K562 (cell line): ENCODE results near the gene FBXO10. TPM values are rescaled to one million over a fixed set of nuclear protein-coding genes. Genes with fewer than 3 reads are reported as not detected.
A peak's percentile ranks its signal among the peaks of the same experiment; 100 is the strongest.

ENCODE experiments used
- ZNF197 ChIP-seq: fragments of 200-800 bp; sonication (Bioruptor generic); IDR thresholded peaks from 2 replicates; pipeline ENCODE4 v1.6.1; 2016; ENCODE audit warnings: low read depth, missing genetic modification characterization, missing compliant biosample characterization
- polyA plus RNA-seq, 8 experiments: library from polyadenylated mRNA; depleted of rRNA in 4 of 8; stranded (reverse) in 5 of 8; unstranded in 3 of 8; fragments of >200 nt; fragmentation: Nextera tagmentation in 2 of 8; fragmentation: Illumina TruSeq in 1 of 8; extraction: Ambion mirVana in 2 of 8; extraction: Trizol in 1 of 8; gene quantifications; 2 replicates each; pipeline versions ENCODE4 v1.2.1 to v1.2.3, GENCODE V29; 2011 to 2014; ENCODE audit warnings: inconsistent platforms in 1 of 8, missing spikeins in 1 of 8
- total RNA-seq, 7 experiments: library from RNA; depleted of rRNA in 6 of 7; stranded (reverse); fragments of >200 nt in 6 of 7; fragmentation: Illumina TruSeq in 2 of 7; extraction: Trizol in 2 of 7; gene quantifications; 2 replicates each; pipeline versions ENCODE4 v1.2.1 to v1.2.3, GENCODE V29; 2011 to 2021; ENCODE audit warnings: low replicate concordance in 1 of 7
- TF ChIP-seq, protein P1 (sequence below), 2 experiments: fragments of 450-650 bp in 1 of 2; sonication (generic) in 1 of 2; formaldehyde crosslinking in 1 of 2; IDR thresholded peaks; 2 replicates each; pipeline versions ENCODE4 v1.7.1 to v1.9.0; 2016 to 2022; ENCODE audit warnings: inconsistent platforms in 1 of 2, mild to moderate bottlenecking in 1 of 2, missing genetic modification reagents in 1 of 2
- TF ChIP-seq, protein P2 (sequence below): sonication (generic); formaldehyde crosslinking; IDR thresholded peaks from 2 replicates; pipeline ENCODE4 v1.8.0; 2022; ENCODE audit warnings: missing genetic modification reagents, mild to moderate bottlenecking, moderate library complexity, borderline replicate concordance

The FBXO10 gene
- total and polyA plus RNA-seq, 9 of the 15 experiments (the other 6 are each of a cell fraction or from before 2014, with no cell fraction given), result 0.84 to 9.9 (median 6.0) TPM

DNA sequence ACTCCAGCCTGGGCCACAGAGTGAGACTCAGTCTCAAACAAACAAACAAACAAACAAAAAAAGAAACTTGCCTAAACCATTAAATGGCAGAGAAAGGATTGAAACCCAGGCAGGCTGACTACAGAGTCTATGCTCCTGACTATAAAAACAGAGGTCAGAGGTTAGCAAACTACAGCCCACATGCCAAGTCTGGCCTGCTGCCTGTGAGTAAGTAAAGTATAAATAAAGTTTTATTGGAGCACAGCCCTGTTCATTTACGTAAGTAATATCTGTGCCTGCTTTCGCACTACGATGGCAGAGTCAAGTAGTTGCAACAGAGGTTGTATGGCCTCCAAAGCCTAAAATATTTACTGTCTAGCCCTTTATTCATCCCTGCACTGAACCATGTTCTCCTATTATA, 78.9 kb downstream of the FBXO10 start (continued):
- TF ChIP-seq, protein P1, sequence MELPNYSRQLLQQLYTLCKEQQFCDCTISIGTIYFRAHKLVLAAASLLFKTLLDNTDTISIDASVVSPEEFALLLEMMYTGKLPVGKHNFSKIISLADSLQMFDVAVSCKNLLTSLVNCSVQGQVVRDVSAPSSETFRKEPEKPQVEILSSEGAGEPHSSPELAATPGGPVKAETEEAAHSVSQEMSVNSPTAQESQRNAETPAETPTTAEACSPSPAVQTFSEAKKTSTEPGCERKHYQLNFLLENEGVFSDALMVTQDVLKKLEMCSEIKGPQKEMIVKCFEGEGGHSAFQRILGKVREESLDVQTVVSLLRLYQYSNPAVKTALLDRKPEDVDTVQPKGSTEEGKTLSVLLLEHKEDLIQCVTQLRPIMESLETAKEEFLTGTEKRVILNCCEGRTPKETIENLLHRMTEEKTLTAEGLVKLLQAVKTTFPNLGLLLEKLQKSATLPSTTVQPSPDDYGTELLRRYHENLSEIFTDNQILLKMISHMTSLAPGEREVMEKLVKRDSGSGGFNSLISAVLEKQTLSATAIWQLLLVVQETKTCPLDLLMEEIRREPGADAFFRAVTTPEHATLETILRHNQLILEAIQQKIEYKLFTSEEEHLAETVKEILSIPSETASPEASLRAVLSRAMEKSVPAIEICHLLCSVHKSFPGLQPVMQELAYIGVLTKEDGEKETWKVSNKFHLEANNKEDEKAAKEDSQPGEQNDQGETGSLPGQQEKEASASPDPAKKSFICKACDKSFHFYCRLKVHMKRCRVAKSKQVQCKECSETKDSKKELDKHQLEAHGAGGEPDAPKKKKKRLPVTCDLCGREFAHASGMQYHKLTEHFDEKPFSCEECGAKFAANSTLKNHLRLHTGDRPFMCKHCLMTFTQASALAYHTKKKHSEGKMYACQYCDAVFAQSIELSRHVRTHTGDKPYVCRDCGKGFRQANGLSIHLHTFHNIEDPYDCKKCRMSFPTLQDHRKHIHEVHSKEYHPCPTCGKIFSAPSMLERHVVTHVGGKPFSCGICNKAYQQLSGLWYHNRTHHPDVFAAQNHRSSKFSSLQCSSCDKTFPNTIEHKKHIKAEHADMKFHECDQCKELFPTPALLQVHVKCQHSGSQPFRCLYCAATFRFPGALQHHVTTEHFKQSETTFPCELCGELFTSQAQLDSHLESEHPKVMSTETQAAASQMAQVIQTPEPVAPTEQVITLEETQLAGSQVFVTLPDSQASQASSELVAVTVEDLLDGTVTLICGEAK (IDR thresholded peaks at IDR 0.05), result peak; percentile 93
- TF ChIP-seq, protein P1 (CRISPR knock-in tag; IDR thresholded peaks at IDR 0.05), result peak; percentile 92
- TF ChIP-seq, protein P2, sequence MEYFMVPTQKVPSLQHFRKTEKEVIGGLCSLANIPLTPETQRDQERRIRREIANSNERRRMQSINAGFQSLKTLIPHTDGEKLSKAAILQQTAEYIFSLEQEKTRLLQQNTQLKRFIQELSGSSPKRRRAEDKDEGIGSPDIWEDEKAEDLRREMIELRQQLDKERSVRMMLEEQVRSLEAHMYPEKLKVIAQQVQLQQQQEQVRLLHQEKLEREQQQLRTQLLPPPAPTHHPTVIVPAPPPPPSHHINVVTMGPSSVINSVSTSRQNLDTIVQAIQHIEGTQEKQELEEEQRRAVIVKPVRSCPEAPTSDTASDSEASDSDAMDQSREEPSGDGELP (CRISPR knock-in tag), result no peak
- TF ChIP-seq ZNF197 (CRISPR knock-in tag), result no peak
